Activated T-helper 17 cell treated with anti-CD3 and anti-CD28 coated beads, Interleukin-2, amount 50 U/mL, for 72 hours (primary cell): Measurements from ENCODE around the gene ANKRD33B. TPM values are rescaled to one million over a fixed set of nuclear protein-coding genes. Genes with fewer than 3 reads are reported as not detected.
A peak's percentile ranks its signal among the peaks of the same experiment; 100 is the strongest.
"Not testable (repeated sequence)": the region's sequence is repeated elsewhere in the genome, so short reads cannot be mapped to it uniquely, and the experiment has no call there.

Experiments used
- ATAC-seq: fragments of 150-1000 bp; cut with Tn5 transposase; replicated peaks from 2 replicates; pipeline ENCODE4 v1.10.0; 2021; ENCODE audit warnings: mild to moderate bottlenecking, moderate library complexity
- H3K27ac Mint-ChIP-seq: one replicate; pipeline ENCODE4 v1.8.0; 2022; ENCODE audit warnings: mixed read lengths
- H3K27me3 Mint-ChIP-seq: one replicate; pipeline ENCODE4 v1.8.0; 2022; ENCODE audit warnings: mixed read lengths
- H3K36me3 Mint-ChIP-seq: one replicate; pipeline ENCODE4 v1.8.0; 2022; ENCODE audit warnings: low read depth, mild to moderate bottlenecking, mixed read lengths
- H3K4me1 Mint-ChIP-seq: one replicate; pipeline ENCODE4 v1.8.0; 2022; ENCODE audit warnings: mixed read lengths
- H3K4me3 Mint-ChIP-seq: one replicate; pipeline ENCODE4 v1.8.0; 2022; ENCODE audit warnings: mild to moderate bottlenecking, mixed read lengths
- H3K9me3 Mint-ChIP-seq: one replicate; pipeline ENCODE4 v1.8.0; 2022; ENCODE audit warnings: mixed read lengths
- total RNA-seq, 2 donors: library from RNA; stranded (reverse); gene quantifications; one replicate each; pipeline ENCODE4 v1.2.3, GENCODE V29; 2022

ANKRD33B gene
- 10 to 100 TPM in 1 of 2 donors, 1 to 10 TPM in 1; 7.8 to 12.2 TPM for total RNA-seq

GRCh38 chr5:10563945-10564837, at the start of gene ANKRD33B:
TSS of gene ANKRD33B (plus strand) at chr5:10564070. CDS start at chr5:10564468, 398 bp downstream.
- Mint-ChIP-seq H3K4me3 (peak within 1 kb of the TSS; percentile 94), H3K27ac (peak within 1 kb of the TSS; percentile 93)

DNA sequence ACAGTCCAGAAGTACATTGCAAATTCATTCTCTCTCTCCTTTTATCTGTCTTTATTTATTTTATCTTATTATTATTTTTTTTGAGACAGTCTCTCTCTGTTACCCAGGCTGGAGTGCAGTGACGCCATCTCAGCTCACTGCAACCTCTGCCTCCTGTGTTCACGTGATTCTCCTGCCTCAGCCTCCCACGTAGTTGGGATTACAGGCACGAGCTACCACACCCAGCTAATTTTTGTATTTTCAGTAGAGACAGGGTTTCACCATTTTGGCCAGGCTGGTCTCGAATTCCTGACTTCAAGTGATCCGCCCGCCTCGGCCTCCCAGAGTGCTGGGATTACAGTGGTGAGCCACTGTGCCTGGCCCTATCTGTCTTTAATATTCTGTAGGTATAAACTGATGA, 49.3 kb upstream of the ANKRD33B start:
- not testable (repeated sequence) for H3K4me3 Mint-ChIP-seq, H3K9me3 Mint-ChIP-seq, H3K36me3 Mint-ChIP-seq, H3K4me1 Mint-ChIP-seq, H3K27ac Mint-ChIP-seq, H3K27me3 Mint-ChIP-seq, ATAC-seq

More at GRCh38 chr5:10563945-10564837, at the start of gene ANKRD33B:
- Mint-ChIP-seq H3K9me3 (no peaks in the 10 kb centered on the region), H3K27me3 (no peaks in the 10 kb centered on the region), H3K36me3 (no peaks in the 10 kb centered on the region), H3K4me1 (peaks cover 17% of the 10 kb centered on the region)
- peak; percentile 79 for ATAC-seq

DNA sequence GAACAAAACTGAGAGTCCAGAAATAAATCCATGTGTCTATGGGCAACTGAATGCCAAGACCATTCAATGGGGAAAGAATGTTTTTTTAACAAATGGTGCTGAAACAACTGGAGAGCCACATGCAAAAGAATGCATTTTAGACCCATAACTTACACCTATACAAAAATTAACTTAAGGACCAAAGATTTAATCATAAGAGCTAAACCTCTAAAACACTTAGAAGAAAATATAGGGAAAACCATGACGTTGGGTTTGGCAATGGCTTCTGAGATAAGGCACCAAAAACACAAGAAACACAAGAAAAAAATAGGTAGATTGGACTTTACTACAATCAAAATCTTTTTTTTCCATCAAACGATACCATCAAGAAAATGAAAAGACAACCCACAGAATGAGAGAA, 48.4 kb upstream of the ANKRD33B start:
- no peak for ATAC-seq
- H3K27ac Mint-ChIP-seq = no peak overlapping the region
- no peak overlapping the region for H3K4me3 Mint-ChIP-seq
- H3K9me3 Mint-ChIP-seq = no peaks in the 10 kb centered on the region
- H3K27me3 Mint-ChIP-seq = peaks cover 9% of the 10 kb centered on the region
- no peaks in the 10 kb centered on the region for H3K4me1 Mint-ChIP-seq
- no peaks in the 10 kb centered on the region for H3K36me3 Mint-ChIP-seq

DNA sequence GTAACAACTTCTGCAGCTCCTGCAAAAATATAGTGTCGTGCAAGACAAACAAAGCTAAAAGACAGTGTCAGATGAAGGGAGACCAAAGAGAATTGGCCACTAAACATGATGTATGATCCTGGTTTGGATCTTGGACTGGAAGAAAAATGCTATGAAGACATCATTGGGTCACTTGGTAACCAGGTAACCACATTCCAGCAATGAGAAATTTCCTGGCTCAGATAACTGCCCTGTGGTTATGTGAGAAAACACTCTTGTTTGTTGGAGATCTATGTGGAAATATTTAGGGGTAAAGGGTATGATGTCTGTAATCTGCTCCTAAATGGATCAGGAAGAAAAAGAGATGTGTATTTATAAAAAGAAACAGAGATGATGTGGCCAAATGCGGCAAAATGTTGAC, 45.5 kb upstream of the ANKRD33B start:
- Mint-ChIP-seq H3K27ac (no peak overlapping the region), H3K36me3 (no peaks in the 10 kb centered on the region), H3K4me3 (no peak overlapping the region), H3K9me3 (peaks cover 3% of the 10 kb centered on the region), H3K27me3 (peaks cover 6% of the 10 kb centered on the region), H3K4me1 (no peaks in the 10 kb centered on the region)
- ATAC-seq = no peak

DNA sequence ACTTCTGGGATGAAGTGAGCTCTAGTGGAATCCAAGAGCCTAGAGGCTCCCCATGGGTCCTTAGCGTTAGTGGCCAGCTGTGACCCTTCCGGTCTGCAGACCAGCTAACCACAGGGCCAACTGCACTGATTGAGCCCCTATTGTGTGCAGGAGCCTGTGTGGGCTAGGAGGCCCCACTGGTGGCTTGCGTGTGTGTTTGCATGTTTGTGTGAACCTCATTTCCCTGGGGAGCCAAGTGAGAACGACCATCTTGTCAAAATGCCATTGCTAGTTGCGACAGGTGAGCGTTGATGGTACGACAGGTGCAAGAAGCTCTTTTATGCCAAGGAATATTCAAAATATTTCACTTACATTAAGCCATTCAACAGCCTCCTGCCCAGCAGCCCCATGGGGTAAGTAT, 44.1 kb upstream of the ANKRD33B start:
- Mint-ChIP-seq H3K4me3 (no peak overlapping the region), H3K27me3 (peaks cover 6% of the 10 kb centered on the region), H3K36me3 (no peaks in the 10 kb centered on the region), H3K4me1 (no peaks in the 10 kb centered on the region), H3K27ac (no peak overlapping the region), H3K9me3 (peaks cover 3% of the 10 kb centered on the region)
- no peak for ATAC-seq

- ATAC-seq = no peak
- Mint-ChIP-seq H3K36me3 (no peaks in the 10 kb centered on the region), H3K27me3 (peaks cover 3% of the 10 kb centered on the region), H3K9me3 (peaks cover 3% of the 10 kb centered on the region), H3K4me1 (no peaks in the 10 kb centered on the region), H3K27ac (no peak overlapping the region), H3K4me3 (no peak overlapping the region)
Observed at GRCh38 chr5:10520706-10521105, 43.2 kb upstream of the ANKRD33B start.

DNA sequence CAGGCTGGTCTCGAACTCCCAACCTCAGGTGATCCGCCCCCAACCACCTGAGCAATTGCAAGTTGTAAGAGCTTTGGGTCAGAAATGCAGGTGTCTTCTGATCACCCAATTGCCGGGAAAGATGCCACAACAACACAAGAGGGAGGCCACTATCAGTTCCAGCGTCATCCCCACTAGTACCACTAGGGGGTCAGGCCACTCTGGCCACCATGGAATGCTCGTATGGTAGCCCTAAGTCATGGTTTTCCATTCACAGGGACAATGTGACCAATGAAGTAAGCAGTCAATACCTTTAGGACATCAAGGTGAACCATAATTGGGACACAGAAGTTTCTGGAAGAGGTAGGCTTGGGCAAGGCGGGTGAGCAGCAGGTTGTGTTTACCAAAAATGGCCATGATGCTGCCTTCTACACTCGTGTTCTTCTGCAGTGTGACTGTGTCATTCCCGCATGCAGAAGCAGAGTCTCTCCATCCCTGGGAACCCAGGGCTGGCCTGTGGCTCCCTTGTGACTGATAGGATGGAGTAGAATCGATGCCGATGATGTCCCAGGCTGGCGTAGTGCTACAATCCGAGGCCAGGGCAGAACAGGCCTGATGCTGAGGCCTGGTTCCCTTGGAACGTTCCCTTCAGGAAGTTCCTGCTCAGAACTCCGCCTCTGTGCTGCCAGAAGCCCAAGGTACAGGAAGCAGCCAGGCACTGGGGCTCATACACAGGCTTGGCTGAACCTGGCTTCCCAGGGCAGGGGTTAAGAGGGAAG, 42.2 kb upstream of the ANKRD33B start:
- ATAC-seq = no peak
- no peaks in the 10 kb centered on the region for H3K36me3 Mint-ChIP-seq

DNA sequence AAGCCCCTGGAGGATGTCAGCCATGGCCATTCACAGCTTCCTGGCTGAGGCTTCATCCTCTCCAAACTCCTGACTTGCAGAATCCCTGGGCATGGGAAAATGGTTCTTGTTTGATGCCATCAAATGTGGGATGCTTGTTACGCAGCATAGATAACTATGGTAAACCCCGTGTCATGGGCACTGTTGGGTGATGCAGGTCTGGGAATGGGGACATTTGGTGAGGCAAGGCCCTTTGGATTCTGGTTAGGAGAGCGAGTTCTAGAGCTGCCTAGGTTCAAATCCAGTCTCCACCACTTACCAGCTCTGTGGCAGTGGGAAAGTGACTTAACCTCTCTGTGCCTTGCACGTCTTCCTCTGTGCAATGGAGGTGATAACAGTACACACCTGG, 41.7 kb upstream of the ANKRD33B start:
- H3K36me3 Mint-ChIP-seq = no peaks in the 10 kb centered on the region
- peaks cover 3% of the 10 kb centered on the region for H3K27me3 Mint-ChIP-seq
- no peak for ATAC-seq
- peaks cover 3% of the 10 kb centered on the region for H3K9me3 Mint-ChIP-seq
- no peak overlapping the region for H3K27ac Mint-ChIP-seq
- H3K4me1 Mint-ChIP-seq = no peaks in the 10 kb centered on the region
- no peak overlapping the region for H3K4me3 Mint-ChIP-seq

More for the DNA sequence above, 42.2 kb upstream of the ANKRD33B start:
- no peak overlapping the region for H3K4me3 Mint-ChIP-seq
- no peaks in the 10 kb centered on the region for H3K4me1 Mint-ChIP-seq
- H3K9me3 Mint-ChIP-seq = peaks cover 3% of the 10 kb centered on the region
- H3K27me3 Mint-ChIP-seq = peaks cover 3% of the 10 kb centered on the region
- no peak overlapping the region for H3K27ac Mint-ChIP-seq

DNA sequence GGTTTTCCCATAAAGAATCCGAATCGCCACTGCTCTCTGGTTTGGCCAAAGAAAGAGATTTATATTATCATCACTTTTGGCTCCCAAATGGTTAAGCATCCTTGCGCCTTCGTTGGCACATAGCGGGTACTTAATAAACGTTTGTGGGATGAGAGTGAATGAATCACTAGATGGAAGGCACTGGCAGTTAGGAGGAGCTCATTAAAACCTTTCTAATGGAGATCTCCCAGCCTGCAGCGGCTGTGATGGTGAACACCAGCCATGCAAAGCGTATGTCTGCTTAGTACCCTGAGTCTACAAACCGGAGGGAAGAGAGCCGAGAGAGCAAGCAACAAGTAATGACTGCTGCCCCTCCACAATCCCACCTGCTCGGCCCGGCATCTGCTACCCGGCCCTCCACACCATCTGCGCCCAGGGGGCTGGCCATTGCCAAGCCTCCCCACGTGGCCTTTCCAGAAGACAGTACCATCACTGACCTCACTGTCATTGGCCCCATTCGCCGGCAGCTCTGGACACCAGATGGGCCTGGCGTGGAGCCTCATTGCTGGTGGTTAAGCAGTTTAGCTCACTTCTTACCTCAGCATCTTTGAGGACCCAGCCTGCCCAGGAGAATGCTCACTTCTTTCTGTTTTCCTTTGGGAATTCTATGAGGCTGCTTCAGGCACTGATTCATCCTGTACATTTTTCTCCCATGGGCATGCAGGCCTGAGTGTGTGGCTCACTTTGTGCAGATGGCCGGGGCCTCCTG, 39.3 kb upstream of the ANKRD33B start:
- ATAC-seq = no peak
- H3K27ac Mint-ChIP-seq = no peak overlapping the region
- H3K4me1 Mint-ChIP-seq = no peaks in the 10 kb centered on the region
- no peaks in the 10 kb centered on the region for H3K36me3 Mint-ChIP-seq
- no peak overlapping the region for H3K4me3 Mint-ChIP-seq
- peaks cover 3% of the 10 kb centered on the region for H3K27me3 Mint-ChIP-seq
- peaks cover 3% of the 10 kb centered on the region for H3K9me3 Mint-ChIP-seq

GRCh38 chr5:10525124-10525495, 38.8 kb upstream of the ANKRD33B start:
- Mint-ChIP-seq H3K27me3 (peaks cover 3% of the 10 kb centered on the region), H3K36me3 (no peaks in the 10 kb centered on the region), H3K27ac (no peak overlapping the region), H3K4me3 (no peak overlapping the region), H3K9me3 (peaks cover 3% of the 10 kb centered on the region), H3K4me1 (no peaks in the 10 kb centered on the region)
- no peak for ATAC-seq

DNA sequence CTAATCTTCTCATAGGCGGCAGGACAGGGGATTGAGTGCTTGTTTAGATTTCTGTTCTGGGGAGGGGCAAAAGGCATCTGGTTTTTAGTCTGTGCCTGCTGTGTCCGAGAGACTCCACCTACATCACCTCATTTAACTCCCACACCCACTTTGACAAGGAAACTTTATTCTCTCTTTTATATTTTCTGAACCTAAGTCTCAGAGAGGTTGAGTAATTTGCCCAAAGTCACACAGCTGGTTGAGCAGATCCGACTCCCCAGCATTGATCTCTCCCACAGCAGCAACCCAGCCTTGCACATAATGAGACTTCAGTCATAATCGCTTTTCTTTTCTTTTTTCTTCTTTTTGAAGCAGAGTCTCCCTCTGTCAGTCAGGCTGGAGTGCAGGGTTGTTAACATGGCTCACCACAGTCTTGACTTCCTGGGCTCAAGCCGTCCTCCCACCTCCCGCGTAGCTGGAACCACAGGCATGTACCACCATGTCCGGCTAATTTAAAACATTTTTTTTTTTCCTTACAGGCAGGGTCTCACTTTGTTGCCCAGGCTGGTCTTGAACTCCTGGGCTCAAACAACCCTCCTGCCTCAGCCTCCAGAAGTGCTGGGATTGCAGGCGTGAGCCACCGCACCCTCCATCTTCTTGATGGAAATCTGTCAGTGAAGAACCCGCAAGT, 36.5 kb upstream of the ANKRD33B start:
- no peak overlapping the region for H3K4me3 Mint-ChIP-seq
- H3K9me3 Mint-ChIP-seq = peaks cover 1% of the 10 kb centered on the region
- ATAC-seq = no peak
- no peaks in the 10 kb centered on the region for H3K36me3 Mint-ChIP-seq
- no peaks in the 10 kb centered on the region for H3K4me1 Mint-ChIP-seq
- peaks cover 7% of the 10 kb centered on the region for H3K27me3 Mint-ChIP-seq
- H3K27ac Mint-ChIP-seq = no peak overlapping the region

- Mint-ChIP-seq H3K27me3 (peaks cover 10% of the 10 kb centered on the region), H3K9me3 (no peaks in the 10 kb centered on the region), H3K36me3 (no peaks in the 10 kb centered on the region), H3K4me3 (no peak overlapping the region), H3K27ac (no peak overlapping the region), H3K4me1 (no peaks in the 10 kb centered on the region)
- ATAC-seq = no peak
Observed at GRCh38 chr5:10528056-10528816, 35.6 kb upstream of the ANKRD33B start.

DNA sequence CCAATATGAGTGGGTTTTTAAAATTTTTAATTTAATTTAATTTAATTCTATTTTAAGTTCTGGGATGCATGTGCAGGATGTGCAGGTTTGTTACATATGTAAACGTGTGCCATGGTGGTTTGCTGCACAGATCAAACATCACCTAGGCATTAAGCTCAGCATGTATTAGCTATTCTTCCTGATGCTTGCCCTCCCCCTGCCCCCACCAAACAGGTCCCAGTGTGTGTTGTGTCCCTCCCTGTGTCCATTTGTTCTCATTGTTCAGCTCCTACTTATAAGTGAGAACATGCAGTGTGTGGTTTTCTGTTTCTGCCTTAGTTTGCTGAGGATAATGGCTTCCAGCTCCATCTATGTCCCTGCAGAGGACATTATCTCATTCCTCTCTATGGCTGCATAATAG, 35.0 kb upstream of the ANKRD33B start:
- Mint-ChIP-seq H3K4me1 (no peaks in the 10 kb centered on the region), H3K27me3 (peaks cover 10% of the 10 kb centered on the region), H3K27ac (no peak overlapping the region), H3K9me3 (no peaks in the 10 kb centered on the region), H3K36me3 (no peaks in the 10 kb centered on the region), H3K4me3 (no peak overlapping the region)
- ATAC-seq = no peak
